Endothelial cell of umbilical vein (primary cell): ENCODE data around the gene CHTF8. TPM values are rescaled to one million over a fixed set of nuclear protein-coding genes. Genes with fewer than 3 reads are reported as not detected.
"Not testable (repeated sequence)": the region's sequence is repeated elsewhere in the genome, so short reads cannot be mapped to it uniquely, and the experiment has no call there.

Experiments
- BruUV-seq: library from RNA; stranded (reverse); fragments of 400-500 nt; replicated peaks from 2 replicates; lab custom pipeline; 2021; lab: Mats Ljungman, UMichigan
- CTCF ChIA-PET: fragments of 300-600, 350-600 bp; sonication (Branson Sonifier 250); formaldehyde crosslinking; loops from one replicate; lab custom pipeline; 2021; ENCODE audit warnings: antibody characterized with exemption, inconsistent platforms; lab: Charles Lee
- POLR2A ChIA-PET: fragments of 300-600, 350-600 bp; sonication (Branson Sonifier 250); formaldehyde crosslinking; loops from one replicate; lab custom pipeline; 2021; ENCODE audit warnings: antibody characterized with exemption, inconsistent platforms; lab: Charles Lee
- DNase-seq: peaks from one replicate; pipeline ENCODE4 v3.0.0-alpha.2; 2011; ENCODE audit warnings: low read depth, low spot score
- FAIRE-seq: peaks from 2 replicates; lab custom pipeline; 2011; peaks lifted over from hg19 to GRCh38; lab: Jason Lieb, UNC
- H2AFZ ChIP-seq: 2 replicates; pipeline ENCODE4 v1.6.0; 2012; ENCODE audit warnings: low read depth, low read length, control low read depth, inconsistent platforms
- H3K27ac ChIP-seq: 2 replicates; pipeline ENCODE4 v1.5.1; 2011; ENCODE audit warnings: low read depth, mild to moderate bottlenecking, control low read depth, low read length, moderate library complexity; ENCODE audit not compliant: insufficient read depth
- H3K27me3 ChIP-seq, 2 experiments: 2 replicates each; pipeline versions ENCODE4 v1.6.0 to v1.6.1; 2011; ENCODE audit warnings: low read length in 2 of 2, mixed read lengths in 1 of 2; ENCODE audit not compliant: control insufficient read depth in 2 of 2, insufficient read depth in 2 of 2
- H3K36me3 ChIP-seq, 2 experiments: 2 replicates in 1 of 2; 3 replicates in 1 of 2; pipeline ENCODE4 v1.5.1; 2011; ENCODE audit warnings: low read length in 2 of 2, mild to moderate bottlenecking in 1 of 2, moderate library complexity in 1 of 2; ENCODE audit not compliant: control insufficient read depth in 2 of 2, insufficient read depth in 2 of 2; ENCODE audit errors: extremely low read depth in 1 of 2
- H3K4me1 ChIP-seq: 3 replicates; pipeline ENCODE4 v1.5.1; 2011; ENCODE audit warnings: mild to moderate bottlenecking, low read length; ENCODE audit not compliant: control insufficient read depth, insufficient read depth; ENCODE audit errors: extremely low read depth
- H3K4me2 ChIP-seq: 2 replicates; pipeline ENCODE4 v1.6.1; 2011; ENCODE audit warnings: low read length, control low read depth, mixed read lengths; ENCODE audit not compliant: insufficient read depth
- H3K4me3 ChIP-seq, 3 experiments: fragments of 200-600 bp in 1 of 3; sonication (generic), shearing (Covaris generic) in 1 of 3; replicated peaks in 1 of 3; 2 replicates each; pipeline ENCODE4 v1.5.1; 2011 to 2016; ENCODE audit warnings: control low read depth in 3 of 3, low read length in 3 of 3, mild to moderate bottlenecking in 2 of 3, inconsistent platforms in 1 of 3, low read depth in 1 of 3, moderate library complexity in 1 of 3; ENCODE audit not compliant: insufficient read depth in 1 of 3
- H3K79me2 ChIP-seq: 2 replicates; pipeline ENCODE4 v1.6.0; 2012; ENCODE audit warnings: low read length, inconsistent platforms; ENCODE audit not compliant: control insufficient read depth, insufficient read depth
- H3K9ac ChIP-seq: replicated peaks from 2 replicates; pipeline ENCODE3; 2011; ENCODE audit warnings: low read length, control low read depth; ENCODE audit not compliant: insufficient read depth; ENCODE audit errors: extremely low read depth
- H3K9me1 ChIP-seq: replicated peaks from 3 replicates; pipeline ENCODE4 v1.6.0; 2011; ENCODE audit warnings: mild to moderate bottlenecking, low read length; ENCODE audit not compliant: control insufficient read depth, insufficient read depth; ENCODE audit errors: extremely low read depth
- H3K9me3 ChIP-seq: replicated peaks from 2 replicates; pipeline ENCODE4 v1.5.1; 2012; ENCODE audit warnings: low read length, inconsistent platforms; ENCODE audit not compliant: control insufficient read depth, insufficient read depth
- H4K20me1 ChIP-seq: replicated peaks from 2 replicates; pipeline ENCODE3; 2011; ENCODE audit warnings: mild to moderate bottlenecking, low read length; ENCODE audit not compliant: control insufficient read depth, insufficient read depth; ENCODE audit errors: extremely low read depth
- EZH2 ChIP-seq: IDR thresholded peaks from 2 replicates; pipeline ENCODE4 v1.6.1; 2012; ENCODE audit warnings: borderline replicate concordance, low read depth, mild to moderate bottlenecking, moderate library complexity, low read length, inconsistent platforms; ENCODE audit not compliant: severe bottlenecking
- FOS ChIP-seq: IDR thresholded peaks from 2 replicates; pipeline ENCODE4 v1.6.1; 2011; ENCODE audit warnings: mild to moderate bottlenecking, low read length, moderate library complexity, borderline replicate concordance; ENCODE audit not compliant: insufficient read depth
- GATA2 ChIP-seq: IDR thresholded peaks from 2 replicates; pipeline ENCODE4 v1.7.0; 2011; ENCODE audit warnings: low read depth, mild to moderate bottlenecking, moderate library complexity, mixed read lengths, low read length; ENCODE audit not compliant: insufficient read length, insufficient read depth
- JUN ChIP-seq: IDR thresholded peaks from 2 replicates; pipeline ENCODE4 v1.6.1; 2011; ENCODE audit warnings: borderline replicate concordance, low read depth; ENCODE audit not compliant: insufficient read length, insufficient read depth
- MAX ChIP-seq: IDR thresholded peaks from 2 replicates; pipeline ENCODE4 v1.6.1; 2011; ENCODE audit not compliant: insufficient read depth, insufficient read length
- MYC ChIP-seq: IDR thresholded peaks from one replicate; pipeline ENCODE4 v1.6.1; 2011; ENCODE audit warnings: mild to moderate bottlenecking, low read depth, low read length
- POLR2A ChIP-seq: IDR thresholded peaks from 2 replicates; pipeline ENCODE4 v1.6.1; 2012; ENCODE audit warnings: low read depth, mild to moderate bottlenecking, control low read depth, low read length
- POLR2AphosphoS5 ChIP-seq: IDR thresholded peaks from 2 replicates; pipeline ENCODE4 v1.6.1; 2012; ENCODE audit warnings: low read depth, mild to moderate bottlenecking, control low read depth, low read length, moderate library complexity; ENCODE audit not compliant: insufficient read depth
- dilution Hi-C: fragments of 300-500 bp; cut with MboI; formaldehyde crosslinking; loops from one replicate; pipeline ENCODE4 v1.15.0; 2019; ENCODE audit warnings: low sequenced_read_pairs; ENCODE audit not compliant: extremely low pct_ligation_motif_present
- intact Hi-C: fragments of 100-400 bp; cut with micrococcal nuclease; formaldehyde crosslinking; loops from one replicate; pipeline ENCODE4 v1.10.0; 2022
- polyA plus RNA-seq, 4 experiments: library from polyadenylated mRNA; depleted of rRNA in 3 of 4; stranded (reverse) in 3 of 4; unstranded in 1 of 4; fragments of >200 nt; gene quantifications; 2 replicates each; pipeline versions ENCODE4 v1.2.1 to v1.2.3, GENCODE V29; 2011 to 2012; ENCODE audit warnings: missing spikeins in 1 of 4
- total RNA-seq: library from RNA; stranded (reverse); gene quantifications from 2 replicates; pipeline ENCODE4 v1.2.3, GENCODE V29; 2021
- TF ChIP-seq, protein P1 (sequence below), 2 donors: IDR thresholded peaks; 1 replicate in 1 of 2; 2 replicates in 1 of 2; pipeline ENCODE4 v1.5.1; 2011; ENCODE audit warnings: low read length in 2 of 2, mild to moderate bottlenecking in 2 of 2, moderate library complexity in 2 of 2, control low read depth in 1 of 2, inconsistent platforms in 1 of 2, low read depth in 1 of 2; ENCODE audit not compliant: insufficient read depth in 1 of 2; ENCODE audit errors: extremely low read depth in 1 of 2

The CHTF8 gene
- total and polyA plus RNA-seq, 2 donors (not counting 3 experiments of a cell fraction or from before 2014, with no cell fraction given), result 128 to 131 TPM

- Histone ChIP-seq H3K4me1 (peaks cover 13% of the 10 kb centered on the region), H3K27ac (no peak overlapping the region), H3K79me2 (peaks cover 73% of the 10 kb centered on the region), H3K36me3 (no peaks in the 10 kb centered on the region), H3K9ac (no peak overlapping the region), H3K4me2 (no peak overlapping the region), H3K27me3 (no peaks in the 10 kb centered on the region), H3K4me3 (no peak overlapping the region), H3K9me1 (no peaks in the 10 kb centered on the region), H3K9me3 (no peaks in the 10 kb centered on the region), H4K20me1 (peaks cover 3% of the 10 kb centered on the region), H2AFZ (no peak overlapping the region)
- FAIRE-seq, result no peak
- no TSS peak for BruUV-seq
- CTCF ChIA-PET, result interaction anchor here (3.2 kb wide), 1 partner anchor 281 kb away, joined by 14 read pairs; no protein-coding TSS in a partner anchor
- no peak for TF ChIP-seq FOS
- TF ChIP-seq GATA2, result no peak
- no peak for TF ChIP-seq JUN
- TF ChIP-seq, protein P1, sequence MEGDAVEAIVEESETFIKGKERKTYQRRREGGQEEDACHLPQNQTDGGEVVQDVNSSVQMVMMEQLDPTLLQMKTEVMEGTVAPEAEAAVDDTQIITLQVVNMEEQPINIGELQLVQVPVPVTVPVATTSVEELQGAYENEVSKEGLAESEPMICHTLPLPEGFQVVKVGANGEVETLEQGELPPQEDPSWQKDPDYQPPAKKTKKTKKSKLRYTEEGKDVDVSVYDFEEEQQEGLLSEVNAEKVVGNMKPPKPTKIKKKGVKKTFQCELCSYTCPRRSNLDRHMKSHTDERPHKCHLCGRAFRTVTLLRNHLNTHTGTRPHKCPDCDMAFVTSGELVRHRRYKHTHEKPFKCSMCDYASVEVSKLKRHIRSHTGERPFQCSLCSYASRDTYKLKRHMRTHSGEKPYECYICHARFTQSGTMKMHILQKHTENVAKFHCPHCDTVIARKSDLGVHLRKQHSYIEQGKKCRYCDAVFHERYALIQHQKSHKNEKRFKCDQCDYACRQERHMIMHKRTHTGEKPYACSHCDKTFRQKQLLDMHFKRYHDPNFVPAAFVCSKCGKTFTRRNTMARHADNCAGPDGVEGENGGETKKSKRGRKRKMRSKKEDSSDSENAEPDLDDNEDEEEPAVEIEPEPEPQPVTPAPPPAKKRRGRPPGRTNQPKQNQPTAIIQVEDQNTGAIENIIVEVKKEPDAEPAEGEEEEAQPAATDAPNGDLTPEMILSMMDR (IDR thresholded peaks at IDR 0.05; ENCODE audit: extremely low read depth in 1 of 2, insufficient read depth in 1 of 2, low read depth in 1 of 2, low read length in 2 of 2), result no peak
- TF ChIP-seq POLR2AphosphoS5, result no peak
- no peak for TF ChIP-seq EZH2
- no peak for TF ChIP-seq POLR2A
- TF ChIP-seq MAX, result no peak
- no peak for TF ChIP-seq MYC
- POLR2A ChIA-PET, result interaction anchor here (0.5 to 0.7 kb wide), 2 partner anchors 25 to 183 kb away, joined by 3 to 5 read pairs; no protein-coding TSS in a partner anchor
- intact Hi-C loops (no loop called here), dilution Hi-C loops (no loop called here)
- no peak for DNase-seq
These were observed 4.3 kb downstream of the CHTF8 start for GRCh38 chr16:69127966-69128510.

GRCh38 chr16:69126801-69127200, 5.6 kb downstream of the CHTF8 start:
- H4K20me1 ChIP-seq, dilution Hi-C loops, H3K9ac ChIP-seq, intact Hi-C loops, H3K36me3 ChIP-seq, H3K9me1 ChIP-seq, BruUV-seq, DNase-seq, H3K4me3 ChIP-seq, H2AFZ ChIP-seq, H3K27me3 ChIP-seq, FAIRE-seq, H3K27ac ChIP-seq, H3K9me3 ChIP-seq, H3K4me2 ChIP-seq: not testable (repeated sequence)
- Histone ChIP-seq H3K79me2 (peaks cover 68% of the 10 kb centered on the region), H3K4me1 (peaks cover 12% of the 10 kb centered on the region)
- CTCF ChIA-PET, result interaction anchor here (6.8 kb wide), 1 partner anchor 224 kb away, joined by 107 read pairs; no protein-coding TSS in a partner anchor
- POLR2A ChIA-PET, result interaction anchor here (0.7 kb wide), 1 partner anchor 113 kb away, joined by 3 read pairs; no protein-coding TSS in a partner anchor
